Stimulated activated CD4-positive, alpha-beta T cell treated with anti-CD3 and anti-CD28 coated beads, Interleukin-12 subunit alpha, Interleukin-12 subunit beta, amount 100 ng/mL, for 4 hours (primary cell): Measurements from ENCODE around the gene VIM.
A peak's percentile ranks its signal among the peaks of the same experiment; 100 is the strongest.

ENCODE experiments used
- DNase-seq: peaks from one replicate; pipeline ENCODE4 v3.0.0-alpha.2; 2020

VIM gene

GRCh38 chr10:17210361-17210760 is 17.7 kb upstream of the VIM start:
- DNase-seq, result no peak

GRCh38 chr10:17212802-17213221 is 15.2 kb upstream of the VIM start:
- DNase-seq, result no peak

GRCh38 chr10:17213646-17214349 is 14.2 kb upstream of the VIM start:
- DNase-seq, result no peak

GRCh38 chr10:17214526-17214925 is 13.5 kb upstream of the VIM start:
- DNase-seq, result no peak

- no peak for DNase-seq
Measured at GRCh38 chr10:17214971-17215781, 12.9 kb upstream of the VIM start.

- DNase-seq, result no peak
Measured at GRCh38 chr10:17215782-17216122, 12.3 kb upstream of the VIM start.

- DNase-seq, result no peak
Measured at GRCh38 chr10:17216217-17216900, 11.7 kb upstream of the VIM start.

GRCh38 chr10:17216901-17217395 is 11.1 kb upstream of the VIM start:
- no peak for DNase-seq

- DNase-seq, result no peak
Measured at GRCh38 chr10:17217631-17218232, 10.3 kb upstream of the VIM start.

- no peak for DNase-seq
Measured at GRCh38 chr10:17219024-17219423, 9.0 kb upstream of the VIM start.

- no peak for DNase-seq
Measured at GRCh38 chr10:17220652-17221100, 7.4 kb upstream of the VIM start.

- DNase-seq, result no peak
Measured at GRCh38 chr10:17222329-17222728, 5.7 kb upstream of the VIM start.

- no peak for DNase-seq
Measured at GRCh38 chr10:17225808-17226207, 2.2 kb upstream of the VIM start.

GRCh38 chr10:17226891-17227303 is 1.1 kb upstream of the VIM start:
- no peak for DNase-seq

- DNase-seq, result no peak
Measured at GRCh38 chr10:17227367-17228090, 512 bp upstream of the VIM start.

- peak; percentile 47 for DNase-seq
Measured at GRCh38 chr10:17229016-17229716, 1.1 kb downstream of the VIM start.

- no peak for DNase-seq
Measured at GRCh38 chr10:17229717-17229966, 1.6 kb downstream of the VIM start.

GRCh38 chr10:17229967-17230682 is 2.1 kb downstream of the VIM start:
- peak; percentile 81 for DNase-seq

GRCh38 chr10:17231788-17232187 is 3.7 kb downstream of the VIM start:
- no peak for DNase-seq

GRCh38 chr10:17232276-17232960 is 4.4 kb downstream of the VIM start:
- DNase-seq, result no peak
